RWPE2 (cell line): ENCODE data around the gene CIT.

Experiments
- ATAC-seq: fragments of 200-7000 bp; cut with Tn5 transposase; 3 replicates; pipeline ENCODE4 v1.9.1; 2021; ENCODE audit warnings: low read depth
- DNase-seq: peaks from one replicate; pipeline ENCODE4 v3.0.0-alpha.2; 2020; ENCODE audit warnings: low spot score
- H3K27ac ChIP-seq: fragments of 450-650 bp; 2 replicates; pipeline ENCODE4 v1.5.1; 2017; ENCODE audit warnings: mild to moderate bottlenecking; ENCODE audit not compliant: poor library complexity, severe bottlenecking
- H3K27me3 ChIP-seq: fragments of 250-450 bp; sonication (Bioruptor Pico); 2 replicates; pipeline ENCODE4 v1.5.1; 2021; ENCODE audit warnings: mild to moderate bottlenecking, moderate library complexity; ENCODE audit not compliant: insufficient read depth, poor library complexity, severe bottlenecking
- H3K36me3 ChIP-seq: fragments of 250-450 bp; sonication (Bioruptor Pico); 2 replicates; pipeline ENCODE4 v1.5.1; 2020; ENCODE audit warnings: low read depth, mild to moderate bottlenecking, moderate library complexity
- H3K4me1 ChIP-seq: fragments of 250-450 bp; sonication (Bioruptor Pico); 2 replicates; pipeline ENCODE4 v1.5.1; 2021; ENCODE audit warnings: mild to moderate bottlenecking, moderate library complexity; ENCODE audit not compliant: insufficient read depth, poor library complexity, severe bottlenecking
- H3K4me3 ChIP-seq: fragments of 250-450 bp; sonication (Bioruptor Pico); 2 replicates; pipeline ENCODE4 v1.5.1; 2021; ENCODE audit warnings: mild to moderate bottlenecking, moderate library complexity; ENCODE audit not compliant: severe bottlenecking
- H3K9me3 ChIP-seq: fragments of 250-450 bp; sonication (Bioruptor Pico); 2 replicates; pipeline ENCODE4 v1.5.1; 2021; ENCODE audit warnings: mild to moderate bottlenecking, moderate library complexity; ENCODE audit not compliant: severe bottlenecking
- CTCF ChIP-seq: fragments of 450-650 bp; IDR thresholded peaks from one replicate; pipeline ENCODE4 v1.5.1; 2017; ENCODE audit warnings: mild to moderate bottlenecking, moderate library complexity; ENCODE audit not compliant: poor library complexity, severe bottlenecking

Gene CIT

DNA sequence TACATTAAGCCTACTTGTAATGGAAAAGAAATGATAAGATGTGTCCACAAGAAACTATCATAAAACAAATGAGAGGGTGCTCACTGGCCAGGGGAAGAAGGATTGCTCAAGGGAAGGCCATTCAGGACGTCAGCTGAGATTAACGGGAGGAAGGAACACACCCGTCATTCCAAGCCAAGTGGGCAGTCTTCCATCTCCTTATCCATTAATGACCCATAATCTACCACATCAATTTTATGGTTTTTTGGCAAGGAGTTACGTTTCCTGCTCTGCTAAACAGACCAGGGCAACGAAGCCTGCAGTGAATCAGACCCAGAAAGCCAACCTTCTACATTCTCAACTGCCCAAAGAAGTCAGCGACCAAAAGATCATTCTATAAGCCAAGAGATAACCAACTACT, 184.1 kb downstream of the CIT start:
- ATAC-seq, result peak; percentile 84
- Histone ChIP-seq H3K9me3 (no peaks in the 10 kb centered on the region), H3K4me1 (peaks cover 19% of the 10 kb centered on the region), H3K27me3 (no peaks in the 10 kb centered on the region), H3K4me3 (no peak overlapping the region), H3K36me3 (peaks cover 14% of the 10 kb centered on the region), H3K27ac (peak overlapping the region; percentile 44)
- no peak for DNase-seq
- TF ChIP-seq CTCF, result no peak

DNA sequence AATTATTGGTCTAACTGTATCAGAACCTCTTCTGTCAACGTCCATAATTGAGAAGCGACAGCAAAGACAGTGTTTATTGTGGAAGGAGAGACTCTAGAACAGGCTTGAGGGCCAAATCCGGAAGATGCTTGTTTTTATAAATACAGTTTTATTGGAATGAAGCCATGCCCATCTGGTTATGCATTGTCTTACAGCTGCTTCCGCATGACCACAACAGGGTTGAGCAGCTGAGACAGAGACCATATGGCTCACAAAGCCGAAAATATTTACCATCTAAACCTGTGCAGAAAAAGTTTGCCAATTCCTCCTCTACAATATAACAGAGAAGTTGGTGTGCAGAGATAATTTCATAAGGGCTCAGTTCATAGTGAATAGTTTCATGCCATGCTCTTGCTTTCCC, 184.7 kb downstream of the CIT start:
- ATAC-seq, result no peak
- no peaks in the 10 kb centered on the region for H3K9me3 ChIP-seq
- peaks cover 14% of the 10 kb centered on the region for H3K36me3 ChIP-seq
- TF ChIP-seq CTCF, result no peak
- H3K27me3 ChIP-seq, result no peaks in the 10 kb centered on the region
- no peak overlapping the region for H3K4me3 ChIP-seq
- no peak for DNase-seq
- peak overlapping the region; percentile 44 for H3K27ac ChIP-seq
- peaks cover 19% of the 10 kb centered on the region for H3K4me1 ChIP-seq

GRCh38 chr12:119691202-119691810, 185.8 kb downstream of the CIT start:
- Histone ChIP-seq H3K9me3 (no peaks in the 10 kb centered on the region), H3K4me1 (peaks cover 19% of the 10 kb centered on the region), H3K27me3 (no peaks in the 10 kb centered on the region), H3K27ac (no peak overlapping the region), H3K36me3 (peaks cover 14% of the 10 kb centered on the region), H3K4me3 (no peak overlapping the region)
- TF ChIP-seq CTCF, result no peak
- DNase-seq, result no peak
- ATAC-seq, result no peak

DNA sequence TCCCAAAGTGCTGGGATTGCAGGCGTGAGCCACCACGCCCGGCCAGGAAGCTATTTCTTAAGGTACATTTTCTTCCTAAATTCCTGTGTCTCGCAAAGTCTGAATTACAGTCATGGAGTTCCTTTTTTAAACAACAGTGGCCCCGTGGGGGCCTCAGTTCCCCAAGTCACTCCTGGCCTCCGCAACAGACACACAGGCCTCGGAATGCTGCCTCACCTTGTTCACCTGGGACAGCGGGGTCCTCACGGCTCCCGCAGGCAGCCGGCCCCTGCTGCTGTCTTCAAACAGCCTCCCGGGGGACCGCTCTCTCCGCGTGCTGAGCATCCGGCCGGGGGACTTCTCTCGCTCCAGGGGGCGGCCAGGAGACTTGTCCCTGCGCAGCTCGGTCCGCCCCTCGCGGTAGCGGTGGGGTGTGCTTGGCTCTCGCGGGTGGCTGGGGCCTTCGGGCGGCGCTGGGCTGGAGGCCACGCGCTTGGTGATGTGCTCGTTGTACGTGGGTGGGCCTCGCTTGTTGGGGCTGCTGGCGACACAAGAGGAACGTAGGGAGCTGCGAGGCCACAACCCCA, 187.1 kb downstream of the CIT start:
- no peak for DNase-seq
- Histone ChIP-seq H3K27me3 (no peaks in the 10 kb centered on the region), H3K4me3 (no peak overlapping the region), H3K9me3 (no peaks in the 10 kb centered on the region), H3K36me3 (peaks cover 14% of the 10 kb centered on the region), H3K27ac (no peak overlapping the region), H3K4me1 (peaks cover 19% of the 10 kb centered on the region)
- no peak for TF ChIP-seq CTCF
- ATAC-seq, result no peak

DNA sequence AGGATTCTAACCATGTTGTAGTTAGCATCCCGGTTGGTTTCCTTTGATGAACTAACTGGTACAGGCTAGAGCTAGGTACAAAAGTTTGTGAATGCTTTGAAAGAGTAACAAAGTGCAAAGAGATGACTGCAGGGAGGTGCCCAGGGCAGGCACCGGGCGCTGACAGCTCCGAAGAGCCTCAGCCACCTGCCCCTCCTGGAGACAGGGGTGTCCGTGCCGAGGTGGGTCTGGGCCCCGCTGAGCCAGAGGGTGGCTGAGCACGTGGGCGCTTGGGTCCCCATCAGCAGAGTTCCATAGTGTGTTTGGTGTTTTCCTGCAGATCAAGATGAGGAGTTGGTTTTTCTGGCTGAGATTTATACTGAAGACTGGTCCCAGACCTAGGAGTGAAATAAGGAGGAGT, 189.2 kb downstream of the CIT start:
- ATAC-seq (no peak), DNase-seq (no peak)
- Histone ChIP-seq H3K27ac (no peak overlapping the region), H3K4me1 (peaks cover 7% of the 10 kb centered on the region), H3K4me3 (no peak overlapping the region), H3K27me3 (no peaks in the 10 kb centered on the region), H3K36me3 (peaks cover 14% of the 10 kb centered on the region), H3K9me3 (no peaks in the 10 kb centered on the region)
- no peak for TF ChIP-seq CTCF
